NB4 (cell line): ENCODE results near the gene TRABD2B.

Source experiments
- DNase-seq: peaks from one replicate; pipeline ENCODE4 v3.0.0; 2010; ENCODE audit warnings: low read depth
- H3K4me3 ChIP-seq: one replicate; pipeline ENCODE4 v1.5.1; 2011; ENCODE audit warnings: mild to moderate bottlenecking, low read depth, low read length, moderate library complexity
- CTCF ChIP-seq: IDR thresholded peaks from one replicate; pipeline ENCODE4 v1.5.1; 2012; ENCODE audit warnings: low read depth, low read length
- MAX ChIP-seq: IDR thresholded peaks from 2 replicates; pipeline ENCODE4 v1.6.1; 2011; ENCODE audit warnings: low read depth, low read length
- MYC ChIP-seq: IDR thresholded peaks from 2 replicates; pipeline ENCODE4 v1.6.1; 2011; ENCODE audit warnings: low read depth, low read length
- POLR2A ChIP-seq: IDR thresholded peaks from 2 replicates; pipeline ENCODE4 v1.6.1; 2011; ENCODE audit warnings: mild to moderate bottlenecking; ENCODE audit not compliant: insufficient read length; ENCODE audit errors: extremely low read depth

TRABD2B gene

DNA sequence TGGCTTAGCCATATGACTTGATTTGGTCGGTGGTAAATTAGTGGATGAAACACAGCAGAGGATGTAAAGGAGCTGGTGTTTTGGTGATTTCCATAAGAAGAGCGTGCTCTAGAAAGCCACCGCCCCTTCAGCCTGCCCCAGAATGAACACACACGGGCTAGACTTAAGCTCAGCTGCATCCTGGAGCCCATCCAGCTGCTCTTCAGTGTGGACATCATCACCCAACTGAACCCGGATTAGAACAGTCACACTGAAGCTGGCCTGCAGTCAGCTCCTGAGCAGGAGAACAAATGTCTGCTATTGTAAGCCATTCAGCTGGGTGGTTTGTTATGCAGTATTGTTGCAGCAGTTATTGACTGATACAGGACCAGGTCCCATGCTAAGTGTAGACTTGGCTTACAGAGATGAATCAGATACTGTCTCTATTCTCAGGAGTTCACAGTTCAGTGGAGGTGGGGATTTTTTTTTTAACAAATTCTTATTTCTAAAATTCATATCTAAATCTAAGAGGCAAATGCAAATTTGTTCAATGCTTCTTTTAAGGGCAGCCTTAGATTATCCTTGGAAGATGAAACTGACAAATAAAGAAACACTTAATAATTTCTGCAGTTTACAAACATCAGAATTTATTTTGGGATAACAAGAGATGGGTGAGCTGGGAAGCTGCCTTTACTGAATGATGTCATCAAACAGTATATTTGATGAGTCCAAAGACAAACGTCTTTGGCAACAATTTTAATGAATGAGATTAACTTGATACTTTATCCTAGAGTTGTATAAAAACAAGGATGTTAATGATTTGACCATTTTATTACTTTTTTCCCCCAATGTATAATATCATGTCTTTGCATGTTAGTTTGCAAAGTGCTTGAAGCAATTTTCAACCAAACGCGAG lies 251.2 kb downstream of the TRABD2B start:
- no peak overlapping the region for H3K4me3 ChIP-seq
- no peak for TF ChIP-seq MAX
- TF ChIP-seq CTCF: no peak
- TF ChIP-seq MYC: no peak
- TF ChIP-seq POLR2A: no peak
- DNase-seq: no peak

DNA sequence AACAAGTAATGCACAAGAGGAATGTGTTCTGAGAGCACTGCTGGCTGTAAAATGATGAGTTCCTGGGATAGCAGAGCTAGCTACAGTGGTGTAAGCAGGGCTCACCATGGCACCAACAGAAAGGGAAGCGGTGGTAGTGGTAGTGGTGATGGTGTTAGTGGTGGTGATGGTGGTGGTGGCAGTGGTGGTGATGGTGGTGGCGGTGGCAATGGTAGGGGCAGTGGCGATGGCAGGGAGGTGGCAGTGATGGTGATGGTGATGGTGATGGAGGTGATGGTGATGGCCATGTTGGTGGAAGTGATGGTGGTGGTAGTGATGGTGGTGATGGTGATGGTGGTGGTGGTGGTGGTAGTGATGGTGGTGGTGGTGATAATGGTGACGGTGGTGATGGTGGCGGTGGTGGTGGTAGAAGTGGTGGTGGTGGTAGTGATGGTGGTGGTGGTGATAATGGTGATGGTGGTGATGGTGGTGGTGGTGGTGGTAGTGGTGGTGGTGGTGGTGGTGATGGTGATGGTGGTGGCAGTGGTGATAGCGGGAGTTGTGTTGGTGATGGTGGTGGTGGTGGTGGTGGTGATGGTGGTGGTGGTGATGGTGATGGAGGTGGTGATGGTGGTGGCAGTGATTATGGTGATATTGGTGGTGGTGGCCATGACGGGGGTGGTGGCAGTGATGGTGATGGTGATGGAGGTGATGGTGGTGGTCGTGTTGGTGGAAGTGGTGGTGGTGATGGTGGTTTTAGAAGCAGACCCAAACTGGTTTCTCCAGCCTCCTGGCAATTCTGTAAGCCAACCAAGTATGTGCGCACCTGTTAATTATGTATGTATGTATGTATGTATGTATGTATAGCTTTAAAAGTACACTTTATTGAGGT lies 254.1 kb downstream of the TRABD2B start:
- no peak for DNase-seq
- no peak for TF ChIP-seq MAX
- H3K4me3 ChIP-seq: no peak overlapping the region

DNA sequence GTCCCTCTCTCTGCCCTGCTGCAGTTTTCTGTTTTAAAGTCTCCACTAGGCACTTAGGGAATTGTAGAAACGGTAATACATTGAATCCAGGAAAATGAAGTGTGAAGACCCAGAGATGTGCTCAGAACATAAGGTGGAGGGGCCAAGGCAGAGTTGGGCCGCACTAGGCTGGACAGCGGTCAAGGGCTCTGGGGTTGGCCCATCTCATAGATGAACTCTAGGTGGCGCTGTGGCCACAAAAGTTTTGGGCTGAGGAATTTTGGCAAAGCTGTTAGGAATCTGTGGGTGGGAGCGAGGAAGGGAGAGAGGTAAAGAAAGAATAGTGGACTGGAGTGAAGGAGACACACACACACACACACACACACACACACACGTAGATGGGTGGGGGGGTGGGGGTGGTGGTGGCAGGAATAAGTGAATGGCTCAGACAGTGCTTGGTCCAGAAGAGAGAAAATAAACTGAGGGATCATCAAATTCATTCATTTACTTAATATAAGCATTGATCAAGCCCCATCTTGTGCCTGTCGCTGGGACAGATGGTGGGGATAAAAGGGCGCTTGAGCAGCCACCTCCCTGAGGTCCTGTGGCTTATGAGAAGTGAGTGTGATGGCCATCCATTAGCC lies 258.5 kb downstream of the TRABD2B start:
- H3K4me3 ChIP-seq: no peak overlapping the region
- DNase-seq: peak; percentile 20
- TF ChIP-seq POLR2A (no peak), CTCF (peak; percentile 65)

DNA sequence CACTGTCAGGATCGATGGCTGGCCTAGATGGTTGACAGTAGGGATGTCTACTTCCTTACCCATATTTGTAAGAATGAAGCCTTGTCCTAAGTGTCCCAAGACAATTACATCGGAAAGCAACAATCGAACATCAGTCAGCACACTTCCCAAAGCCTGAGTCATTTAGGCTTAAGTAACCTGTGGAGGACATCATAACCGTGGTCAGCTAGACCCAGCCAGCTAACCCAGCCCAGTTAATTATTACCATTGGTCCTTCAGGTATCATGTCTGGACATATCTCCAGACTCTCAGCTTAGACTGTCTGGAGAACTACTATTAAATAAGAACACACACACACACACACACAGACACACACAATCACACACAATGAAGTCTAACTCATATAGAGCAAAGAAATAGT lies 264.7 kb downstream of the TRABD2B start:
- TF ChIP-seq POLR2A (no peak), MYC (no peak), CTCF (no peak), MAX (no peak)
- DNase-seq: no peak
- H3K4me3 ChIP-seq: no peak overlapping the region

- TF ChIP-seq CTCF: no peak
- H3K4me3 ChIP-seq: no peak overlapping the region
- DNase-seq: no peak
Observed at GRCh38 chr1:47731730-47732129, 265.5 kb downstream of the TRABD2B start.

- DNase-seq: no peak
- TF ChIP-seq MAX (no peak), POLR2A (no peak), CTCF (no peak), MYC (no peak)
Observed at GRCh38 chr1:47729685-47730084, 267.5 kb downstream of the TRABD2B start.

More at GRCh38 chr1:47729685-47730084, 267.5 kb downstream of the TRABD2B start:
- H3K4me3 ChIP-seq: no peak overlapping the region
